Measurements from ENCODE around the gene KIAA0319L.

- TF ChIP-seq POLR2A (IDR thresholded peaks at IDR 0.05; ENCODE audit: low read length) (no peak), GATA1 (IDR thresholded peaks at IDR 0.05; ENCODE audit: low read depth, low read length) (no peak)
Measured at GRCh38 chr1:35535243-35535642, 22.0 kb downstream of the KIAA0319L start.

Measured in erythroblast (primary cell).